Kidney epithelial cell (primary cell): ENCODE data around the gene SLC10A3. TPM values are rescaled to one million over a fixed set of nuclear protein-coding genes. Genes with fewer than 3 reads are reported as not detected.

Experiments used
- DNase-seq: peaks from one replicate; pipeline ENCODE4 v3.0.0-alpha.2; 2010; ENCODE audit warnings: low read depth
- H3K27me3 ChIP-seq: 2 replicates; pipeline ENCODE4 v1.6.0; 2011; ENCODE audit warnings: low read length; ENCODE audit not compliant: control insufficient read depth, insufficient read depth
- H3K36me3 ChIP-seq: 2 replicates; pipeline ENCODE4 v1.5.1; 2011; ENCODE audit warnings: low read length; ENCODE audit not compliant: control insufficient read depth, insufficient read depth
- H3K4me3 ChIP-seq: 2 replicates; pipeline ENCODE4 v1.5.1; 2011; ENCODE audit warnings: low read depth, mild to moderate bottlenecking, control low read depth, low read length
- CTCF ChIP-seq: IDR thresholded peaks from 2 replicates; pipeline ENCODE4 v1.5.1; 2011; ENCODE audit warnings: mild to moderate bottlenecking, moderate library complexity, low read length, control low read depth, inconsistent platforms; ENCODE audit not compliant: insufficient read depth, poor library complexity, severe bottlenecking
- total RNA-seq: library from RNA; depleted of rRNA; stranded (reverse); fragments of >200 nt; gene quantifications from 2 replicates; pipeline ENCODE4 v1.2.3, GENCODE V29; 2015

Gene SLC10A3
- total RNA-seq, 1 donor from 2014 or later = 20.3 TPM

- Histone ChIP-seq H3K27me3 (no peaks in the 10 kb centered on the region), H3K4me3 (peak within 1 kb of the TSS; percentile 55), H3K36me3 (no peaks in the 10 kb centered on the region)
- no peak for TF ChIP-seq CTCF
- DNase-seq = no peak
Measured at GRCh38 chrX:154486396-154487207, 3.8 kb downstream of the SLC10A3 start, which contains the start of gene UBL4A. Gene UBL4A, minus strand, starts transcription at chrX:154486615. Its CDS starts 31 bp downstream, at chrX:154486584.

DNA sequence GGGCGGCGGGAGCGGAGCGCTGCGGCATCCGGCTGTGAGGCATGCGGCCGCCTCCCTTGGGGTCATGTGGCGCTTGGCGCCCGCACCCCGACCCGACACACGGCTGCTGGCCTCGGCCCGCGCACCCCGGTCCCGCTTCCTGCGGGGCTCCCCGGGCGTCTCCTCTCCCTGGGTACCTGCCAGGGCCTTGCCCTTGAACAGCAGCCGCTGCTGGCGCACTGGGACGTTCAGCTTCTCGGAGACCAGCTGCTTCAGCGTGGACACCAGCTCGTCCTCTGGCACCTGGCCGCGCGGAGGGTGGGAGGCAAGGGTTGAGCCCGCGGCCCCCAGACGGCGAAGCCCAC is 4.4 kb downstream of the SLC10A3 start:
- H3K4me3 ChIP-seq = peak overlapping the region; percentile 55
- H3K27me3 ChIP-seq = no peaks in the 10 kb centered on the region
- DNase-seq = no peak
- TF ChIP-seq CTCF = no peak
- H3K36me3 ChIP-seq = no peaks in the 10 kb centered on the region

DNA sequence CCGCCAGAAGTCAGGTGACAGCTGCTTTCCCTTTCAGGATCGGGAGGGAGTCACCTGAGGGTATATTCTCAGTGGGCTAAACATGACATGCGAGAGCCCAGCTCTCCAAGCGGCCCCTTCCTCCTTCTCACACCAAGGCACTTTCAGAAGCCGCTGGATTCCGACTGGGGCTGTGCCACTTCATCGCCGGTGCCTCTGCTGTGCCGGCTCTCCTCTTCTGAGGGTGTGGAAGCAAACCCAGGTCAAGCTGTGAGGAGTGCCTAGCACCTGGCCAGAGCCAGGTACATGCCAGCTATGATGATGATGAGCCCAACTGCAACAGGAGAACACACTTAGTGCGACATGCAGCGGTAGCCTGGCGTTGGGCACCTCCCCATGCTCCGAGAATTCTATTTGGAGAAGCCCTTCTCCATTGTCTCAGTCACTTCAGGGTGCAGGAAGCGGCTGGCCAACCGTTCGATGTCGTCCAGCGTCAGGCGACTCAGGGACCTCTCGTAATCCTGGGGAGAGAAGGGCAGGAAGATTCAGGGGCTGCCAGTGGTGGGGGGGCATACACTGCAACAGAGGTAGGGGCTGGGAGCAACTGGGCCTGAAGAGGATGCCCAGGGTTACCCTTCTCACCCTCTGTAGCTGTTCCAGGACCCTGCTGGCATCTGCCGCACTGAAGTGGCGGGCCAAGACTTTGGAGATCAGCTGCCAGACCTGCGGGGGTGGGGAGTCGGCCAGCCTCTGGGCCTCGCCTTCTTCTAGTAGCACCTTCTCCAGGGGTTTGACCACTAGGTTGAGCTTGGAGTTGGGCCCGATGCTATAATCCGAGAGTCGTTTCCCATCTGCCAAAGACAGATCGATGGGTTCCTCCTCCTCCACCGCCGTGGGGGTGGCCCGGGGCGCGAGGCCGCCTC is 5.0 kb downstream of the SLC10A3 start:
- H3K27me3 ChIP-seq = no peaks in the 10 kb centered on the region
- no peak for DNase-seq
- no peaks in the 10 kb centered on the region for H3K36me3 ChIP-seq
- peak overlapping the region; percentile 55 for H3K4me3 ChIP-seq
- TF ChIP-seq CTCF = no peak

GRCh38 chrX:154484255-154485149 is 5.9 kb downstream of the SLC10A3 start:
- DNase-seq = no peak
- no peak for TF ChIP-seq CTCF
- no peaks in the 10 kb centered on the region for H3K36me3 ChIP-seq
- no peaks in the 10 kb centered on the region for H3K27me3 ChIP-seq
- H3K4me3 ChIP-seq = no peak overlapping the region

DNA sequence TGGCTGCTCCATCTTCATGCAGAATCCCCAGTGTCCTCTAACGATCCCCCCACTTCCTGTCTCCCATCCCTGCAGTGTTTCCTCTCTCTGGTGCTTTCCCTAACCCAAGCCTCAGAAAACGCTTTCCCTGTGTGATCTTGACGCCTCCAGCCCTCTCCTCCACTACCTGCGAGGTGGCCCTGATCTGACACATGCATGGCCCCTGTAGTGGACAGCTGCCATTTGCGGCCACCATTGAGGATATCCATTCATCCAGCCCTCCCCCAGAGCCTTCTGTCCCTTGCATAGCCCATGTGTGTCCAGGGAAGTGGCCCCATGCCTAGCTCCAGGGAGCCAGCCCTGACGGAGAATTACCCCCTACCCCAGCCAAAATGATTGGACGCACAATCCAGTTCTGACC is 7.1 kb downstream of the SLC10A3 start:
- Histone ChIP-seq H3K27me3 (no peaks in the 10 kb centered on the region), H3K36me3 (no peaks in the 10 kb centered on the region), H3K4me3 (no peak overlapping the region)
- no peak for DNase-seq
- no peak for TF ChIP-seq CTCF
